GM18508 (cell line): ENCODE data around the gene BRD1.
"Not testable (repeated sequence)": the region's sequence is repeated elsewhere in the genome, so short reads cannot be mapped to it uniquely, and the experiment has no call there.

Source experiments
- ATAC-seq: cut with Tn5 transposase; IDR thresholded peaks from one replicate; pipeline ENCODE4 v1.9.1; 2021; ENCODE audit warnings: moderate number of reproducible peaks; ENCODE audit not compliant: insufficient read depth, unreplicated experiment

Gene BRD1

GRCh38 chr22:49771266-49772065, 56.2 kb downstream of the BRD1 start:
- no peak for ATAC-seq

- no peak for ATAC-seq
Observed at GRCh38 chr22:49770547-49771265, 57.0 kb downstream of the BRD1 start.

GRCh38 chr22:49769691-49770546, 57.8 kb downstream of the BRD1 start:
- ATAC-seq: no peak

GRCh38 chr22:49768951-49769690, 58.6 kb downstream of the BRD1 start:
- no peak for ATAC-seq

GRCh38 chr22:49768077-49768910, 59.4 kb downstream of the BRD1 start:
- no peak for ATAC-seq

- no peak for ATAC-seq
Observed at GRCh38 chr22:49767355-49768062, 60.2 kb downstream of the BRD1 start.

- no peak for ATAC-seq
Observed at GRCh38 chr22:49765951-49766350, 61.7 kb downstream of the BRD1 start.

- ATAC-seq: no peak
Observed at GRCh38 chr22:49765091-49765771, 62.4 kb downstream of the BRD1 start.

GRCh38 chr22:49764127-49764581, 63.5 kb downstream of the BRD1 start:
- no peak for ATAC-seq

GRCh38 chr22:49763696-49764095, 64.0 kb downstream of the BRD1 start:
- ATAC-seq: no peak

- no peak for ATAC-seq
Observed at GRCh38 chr22:49763138-49763537, 64.5 kb downstream of the BRD1 start.

- not testable (repeated sequence) for ATAC-seq
Observed at GRCh38 chr22:49762571-49762970, 65.1 kb downstream of the BRD1 start.

- ATAC-seq: no peak
Observed at GRCh38 chr22:49761836-49762235, 65.8 kb downstream of the BRD1 start.

- ATAC-seq: no peak
Observed at GRCh38 chr22:49760630-49761571, 66.8 kb downstream of the BRD1 start.

- ATAC-seq: no peak
Observed at GRCh38 chr22:49760280-49760629, 67.4 kb downstream of the BRD1 start.

- ATAC-seq: no peak
Observed at GRCh38 chr22:49756676-49757075, 71.0 kb downstream of the BRD1 start.

GRCh38 chr22:49756201-49756600, 71.5 kb downstream of the BRD1 start:
- no peak for ATAC-seq
